Hypothalamus (tissue), 51 donors: ENCODE data around the gene NSUN2.
"Not testable (repeated sequence)": the region's sequence is repeated elsewhere in the genome, so short reads cannot be mapped to it uniquely, and the experiment has no call there.

Experiments used
- DNase-seq, 51 donors: peaks; one replicate each; lab custom pipeline; 2025; lab: John Stamatoyannopoulos, UW

NSUN2 gene

GRCh38 chr5:6584727-6585126 lies 48.1 kb downstream of the NSUN2 start:
- no peak for DNase-seq

GRCh38 chr5:6584101-6584645 lies 48.7 kb downstream of the NSUN2 start:
- DNase-seq: no peak

GRCh38 chr5:6583049-6583880 lies 49.6 kb downstream of the NSUN2 start:
- peak in 15 of 51 donors; percentile 7 to 62 (median 24) for DNase-seq

GRCh38 chr5:6582507-6583048 lies 50.3 kb downstream of the NSUN2 start:
- no peak for DNase-seq

DNA sequence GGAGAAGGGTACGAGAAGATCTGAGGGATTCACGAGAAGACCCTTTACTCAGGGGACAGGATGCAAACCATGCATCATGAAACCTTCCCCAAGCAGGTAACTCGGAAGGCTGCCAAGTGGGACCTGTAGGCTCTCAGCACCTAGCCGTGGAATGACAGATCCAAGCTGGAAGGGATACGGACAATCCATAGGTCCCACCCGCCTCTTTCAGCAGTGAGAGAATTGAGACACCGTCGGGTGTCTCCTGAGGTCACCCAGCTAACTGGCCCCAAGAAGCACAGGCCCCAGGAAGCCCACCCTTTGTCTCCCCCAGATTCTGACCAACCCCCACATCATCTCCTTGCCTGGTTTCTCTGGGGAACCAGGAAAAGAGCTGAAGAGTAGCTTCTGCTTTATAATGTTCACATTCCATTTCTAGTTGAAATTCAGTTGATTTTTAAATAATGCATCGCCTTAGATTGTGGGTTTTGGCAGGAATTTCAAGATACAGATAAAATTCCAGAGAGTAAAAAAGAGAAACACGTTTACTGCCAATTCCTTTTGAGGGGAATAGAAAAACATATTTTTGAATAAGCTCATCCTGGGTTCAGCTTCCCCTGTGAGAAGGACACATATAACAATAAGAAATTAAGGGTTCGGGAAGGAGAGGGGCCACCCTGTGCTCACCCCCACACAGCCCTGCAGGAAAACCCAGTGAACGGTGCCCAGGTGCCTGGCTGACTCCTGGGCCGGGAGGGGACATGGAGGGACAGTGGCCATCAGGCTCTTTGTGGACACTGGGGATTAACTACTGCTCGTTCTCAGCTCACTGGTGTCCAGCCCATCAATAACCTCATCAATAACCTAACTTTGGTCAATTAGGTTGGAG lies 51.1 kb downstream of the NSUN2 start:
- DNase-seq: no peak

DNA sequence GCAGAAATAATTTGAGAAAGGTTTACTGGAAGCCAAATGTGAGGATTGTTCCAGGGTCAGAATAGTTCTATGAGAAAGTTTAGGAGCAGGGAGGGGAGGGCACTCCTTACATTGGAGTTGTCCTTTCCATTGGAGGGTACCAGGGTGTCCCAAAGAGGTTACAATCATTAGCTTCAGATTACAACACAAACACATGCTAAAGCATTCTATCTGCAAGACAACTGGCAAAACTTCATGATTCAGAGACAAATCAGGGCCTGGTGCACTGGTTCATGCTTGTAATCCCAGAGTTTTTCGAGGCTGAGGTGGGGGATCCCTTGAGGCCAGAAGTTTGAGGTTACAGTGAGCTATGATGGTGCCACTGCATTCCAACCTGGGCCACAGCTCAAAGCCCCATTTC lies 51.8 kb downstream of the NSUN2 start:
- DNase-seq: no peak

DNA sequence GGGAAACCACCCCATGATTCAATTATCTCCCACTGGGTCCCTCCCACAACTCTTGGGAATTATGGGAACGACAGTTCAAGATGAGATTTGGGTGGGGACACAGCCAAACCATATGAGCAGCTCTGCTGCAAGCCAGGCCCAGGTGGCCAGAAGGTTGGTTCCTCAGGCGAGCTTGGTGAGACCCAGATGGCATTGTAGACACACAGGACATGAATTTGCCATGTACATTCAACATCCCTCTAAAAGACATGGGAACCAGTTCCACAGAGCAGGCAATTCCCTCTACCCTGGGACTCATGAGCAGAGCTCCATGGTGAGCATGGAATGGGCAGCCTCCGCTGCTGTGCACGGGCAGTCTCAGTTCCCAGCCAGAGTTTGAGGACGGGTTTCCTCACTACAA lies 53.3 kb downstream of the NSUN2 start:
- DNase-seq: no peak

GRCh38 chr5:6578676-6579343 lies 54.0 kb downstream of the NSUN2 start:
- no peak for DNase-seq

DNA sequence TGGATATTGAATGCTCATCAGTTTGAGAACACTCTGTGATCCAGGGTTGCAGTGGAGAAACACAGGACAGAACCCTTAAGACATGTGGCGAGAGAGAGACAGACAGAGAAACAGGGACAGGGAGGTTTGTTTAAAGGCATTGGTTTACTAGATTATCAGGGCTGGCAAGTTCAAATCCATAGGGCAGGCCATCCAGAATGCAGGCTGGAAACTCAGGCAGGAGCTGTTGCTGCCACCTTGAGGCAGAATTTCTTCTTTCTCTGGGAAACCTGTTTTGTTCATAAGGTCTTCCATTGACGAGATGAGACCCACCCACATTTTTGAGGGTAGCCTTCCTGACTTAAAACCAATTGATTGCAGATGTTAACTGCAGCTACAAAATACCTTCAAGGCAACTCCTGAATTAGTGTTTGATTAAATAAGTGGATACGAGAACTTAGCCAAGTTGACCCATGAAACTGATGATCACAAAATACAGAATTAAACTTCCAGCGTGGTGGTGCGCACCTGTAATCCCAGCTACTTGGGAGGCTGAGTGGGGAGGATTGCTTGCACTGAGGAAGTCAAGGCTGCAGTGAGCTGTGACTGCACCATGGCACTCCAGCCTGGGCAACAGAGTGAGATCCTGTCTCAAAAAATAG lies 55.9 kb downstream of the NSUN2 start:
- DNase-seq: peak in 8 of 51 donors; percentile 3 to 25 (median 8)

- no peak for DNase-seq
Observed at GRCh38 chr5:6574537-6575245, 58.2 kb downstream of the NSUN2 start.

- DNase-seq: no peak
Observed at GRCh38 chr5:6574111-6574510, 58.7 kb downstream of the NSUN2 start.

- DNase-seq: no peak
Observed at GRCh38 chr5:6573651-6574101, 59.2 kb downstream of the NSUN2 start.

DNA sequence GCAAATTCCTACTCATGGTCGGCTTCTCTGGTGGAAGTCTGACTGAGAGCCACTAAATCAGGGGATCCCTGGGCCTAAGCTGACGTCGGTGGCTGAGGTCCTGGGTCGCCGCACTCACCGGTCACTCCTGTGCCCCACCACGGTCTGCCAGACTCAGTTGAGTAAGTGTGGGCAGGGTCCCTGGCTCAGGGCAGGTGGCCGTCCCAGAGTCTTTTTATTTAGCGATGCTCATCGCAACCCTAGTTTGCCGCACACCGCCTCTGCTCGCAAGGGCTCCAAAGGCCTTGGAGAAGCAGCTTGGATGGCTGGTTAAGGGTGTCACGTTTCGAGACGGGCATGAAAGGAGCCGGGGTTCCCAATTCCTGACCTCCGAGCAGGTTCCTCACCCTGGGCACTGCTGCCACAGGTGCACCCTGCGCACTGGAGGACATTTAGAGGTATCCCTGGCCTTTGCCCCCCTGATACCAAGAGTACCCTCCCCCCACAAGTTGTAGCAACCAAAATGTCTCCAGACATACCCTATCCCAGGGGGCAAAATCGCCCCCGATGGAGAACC lies 59.9 kb downstream of the NSUN2 start:
- no peak for DNase-seq

DNA sequence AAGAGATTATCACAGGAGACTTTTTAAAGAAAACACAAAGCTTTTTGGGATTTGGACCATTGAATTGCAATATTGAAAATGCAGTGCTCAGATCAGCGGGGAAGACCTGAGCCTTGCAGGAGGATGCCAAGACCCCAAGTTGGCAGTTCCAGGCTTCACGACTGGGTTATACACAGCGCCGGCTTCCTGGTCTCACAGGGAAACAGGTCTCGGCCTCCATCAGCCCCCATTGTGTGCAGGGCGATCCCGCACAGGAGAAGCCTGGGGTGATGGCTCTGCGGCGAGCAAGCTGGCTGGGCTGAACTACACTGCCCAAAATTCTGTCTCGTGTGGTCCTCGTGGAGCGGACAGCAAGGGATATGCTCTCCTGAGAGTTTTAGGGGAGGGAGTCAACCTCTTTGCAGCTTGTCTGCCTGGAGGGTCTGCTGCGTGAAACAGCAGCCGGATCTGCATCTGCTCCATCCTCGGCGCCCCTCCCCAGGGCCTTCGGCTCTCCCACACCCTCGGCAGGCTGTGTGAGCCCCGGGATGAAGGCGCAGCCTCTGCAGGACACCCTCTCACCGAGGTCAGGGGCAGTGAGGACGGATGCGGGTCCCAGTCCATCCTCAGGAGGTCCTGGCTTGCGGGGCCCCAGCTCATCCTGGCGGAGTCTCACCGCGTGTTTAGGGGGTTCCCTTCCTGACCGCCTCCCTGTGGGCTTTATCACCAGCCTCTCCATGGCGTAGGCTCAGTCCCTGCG lies 60.6 kb downstream of the NSUN2 start:
- no peak for DNase-seq

DNA sequence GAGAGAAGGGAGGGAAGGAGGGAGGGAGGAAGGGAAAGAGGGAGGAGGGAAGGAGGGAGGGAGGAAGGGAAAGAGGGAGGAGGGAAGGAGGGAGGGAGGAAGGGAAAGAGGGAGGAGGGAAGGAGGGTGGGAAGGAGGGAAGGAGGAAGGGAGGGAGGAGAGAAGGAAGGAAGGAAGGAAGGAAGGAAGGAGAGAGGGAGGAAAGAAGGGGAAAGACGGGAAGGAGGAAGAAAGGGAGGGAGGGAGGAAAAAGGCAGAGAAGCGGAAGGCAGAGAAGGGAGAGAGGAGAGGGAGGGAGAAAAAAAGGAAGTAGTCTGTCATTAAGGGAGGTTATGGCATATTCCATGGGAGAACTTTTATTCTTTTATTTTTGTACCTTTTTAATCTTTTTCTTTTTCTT lies 61.2 kb downstream of the NSUN2 start:
- DNase-seq: not testable (repeated sequence)

- no peak for DNase-seq
Observed at GRCh38 chr5:6570530-6570929, 62.3 kb downstream of the NSUN2 start.

- DNase-seq: no peak
Observed at GRCh38 chr5:6568889-6569288, 64.0 kb downstream of the NSUN2 start.

GRCh38 chr5:6568383-6568782 lies 64.5 kb downstream of the NSUN2 start:
- no peak for DNase-seq
